Eye (tissue), 1 donor: ENCODE measurements around the gene DLG4.
"Not testable (repeated sequence)": the region's sequence is repeated elsewhere in the genome, so short reads cannot be mapped to it uniquely, and the experiment has no call there.

Source experiments
- DNase-seq: peaks from one replicate; pipeline ENCODE4 v3.0.0-alpha.2; 2015

The DLG4 gene

GRCh38 chr17:7179317-7180254, 40.0 kb downstream of the DLG4 start, which contains the start of gene ASGR1:
ASGR1 (minus strand) TSS chr17:7179370; CDS start chr17:7178563, 807 bp downstream.
- no peak for DNase-seq

- DNase-seq = no peak
These were observed 40.7 kb downstream of the DLG4 start for GRCh38 chr17:7178973-7179316.

DNA sequence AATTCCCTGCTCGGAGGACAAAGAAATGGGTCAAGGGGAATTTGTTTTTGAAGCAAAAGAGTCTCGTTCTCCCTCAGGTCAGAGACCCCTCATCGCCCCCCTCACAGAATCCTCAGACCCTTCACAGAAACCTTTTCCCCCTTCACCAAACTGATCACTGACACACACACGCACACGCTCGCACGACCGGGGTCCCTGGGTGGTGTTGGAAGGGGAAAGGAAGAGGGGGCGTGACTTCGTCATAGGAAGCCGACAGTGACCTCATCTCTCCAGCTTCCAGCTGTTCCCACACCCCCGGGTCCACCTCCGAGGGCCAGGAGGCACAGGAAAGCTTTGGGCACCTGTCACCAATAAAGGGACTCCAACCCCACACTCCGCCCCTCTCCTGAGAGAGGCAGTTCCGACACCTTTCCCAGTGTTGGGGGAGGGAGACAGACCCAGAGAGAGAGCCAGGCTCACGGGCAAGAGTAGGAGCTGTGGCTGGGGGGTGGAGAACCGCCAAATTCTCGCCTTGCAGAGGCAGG, 41.6 kb downstream of the DLG4 start:
- peak; percentile 83 for DNase-seq

DNA sequence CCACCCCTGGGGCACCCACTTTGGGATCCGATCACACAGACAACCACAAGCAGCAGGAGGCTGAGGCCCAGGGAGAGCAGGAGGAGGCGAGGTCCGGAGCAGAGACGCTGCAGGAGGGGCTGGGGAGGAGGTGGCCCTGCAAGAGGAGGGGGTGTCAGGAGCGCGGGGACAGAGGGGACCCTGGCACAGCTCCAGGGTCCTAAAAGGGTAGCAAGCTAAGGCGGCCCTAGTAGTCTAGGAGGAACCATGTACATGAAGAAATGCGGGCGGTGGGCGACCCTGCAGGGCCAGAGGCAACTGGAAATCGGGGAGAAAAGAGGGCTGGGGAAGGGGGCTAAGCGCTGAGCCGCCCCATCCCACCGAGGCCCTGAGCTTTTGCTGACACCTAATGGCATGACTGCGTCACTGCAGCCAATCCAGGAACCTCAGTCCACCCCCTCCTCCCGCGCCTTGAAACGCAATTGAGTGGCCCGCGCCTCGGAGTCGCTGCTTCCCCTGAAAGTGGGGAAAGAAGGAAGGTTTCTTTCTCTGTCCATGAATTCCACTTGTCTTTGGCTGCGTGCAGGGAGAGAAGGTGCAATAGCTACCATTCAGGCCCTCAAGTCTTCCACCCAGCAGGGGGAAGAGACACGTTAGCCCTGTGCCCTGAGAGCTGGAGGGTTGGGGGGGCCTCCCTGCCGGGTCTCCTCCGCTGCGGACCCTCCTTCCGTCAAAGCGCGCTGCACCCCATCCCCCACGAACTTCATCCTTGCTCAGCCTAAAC, 42.3 kb downstream of the DLG4 start:
- DNase-seq = peak; percentile 97

GRCh38 chr17:7176841-7177190, 42.8 kb downstream of the DLG4 start:
- DNase-seq = no peak

GRCh38 chr17:7176107-7176840, 43.4 kb downstream of the DLG4 start:
- peak; percentile 46 for DNase-seq

DNA sequence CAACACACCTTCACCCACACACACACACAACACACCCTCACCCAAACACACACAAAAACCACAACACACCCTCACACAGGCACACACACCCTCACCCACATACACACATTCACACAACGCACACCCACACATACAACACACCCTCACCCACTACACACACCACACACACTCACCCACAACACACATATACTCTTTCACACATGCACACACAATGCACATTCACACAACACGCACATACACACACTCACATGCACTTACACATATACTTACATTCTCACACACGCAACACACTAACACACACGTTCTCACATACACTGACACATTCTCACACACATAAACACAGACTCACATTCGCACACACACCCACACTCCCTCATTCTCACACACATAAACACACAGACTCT, 44.3 kb downstream of the DLG4 start:
- DNase-seq = no peak

DNA sequence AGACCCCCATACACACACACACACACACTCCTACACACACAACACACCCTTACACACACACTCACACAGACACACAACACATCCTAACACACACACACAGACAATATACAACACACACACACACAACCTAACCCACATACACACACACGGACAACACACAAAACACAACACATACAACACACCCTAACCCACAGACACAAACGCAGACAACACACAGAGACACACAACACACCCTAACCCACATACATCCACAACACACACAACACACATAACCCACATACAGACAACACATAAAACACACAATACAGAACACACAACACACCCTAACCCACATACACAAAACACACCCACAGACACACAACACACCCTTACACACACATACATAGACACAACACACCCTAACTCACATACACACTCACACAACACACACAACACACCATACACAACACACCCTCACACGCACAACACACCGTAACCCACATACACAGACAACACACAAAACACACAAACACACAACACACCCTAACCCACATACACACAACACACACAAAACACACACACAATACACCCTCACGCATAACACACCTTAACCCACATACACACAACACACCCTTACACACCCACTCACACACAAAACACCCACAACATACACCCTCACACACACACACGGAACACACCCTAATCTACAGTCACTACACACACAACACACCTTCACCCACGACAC, 44.9 kb downstream of the DLG4 start:
- DNase-seq = peak; percentile 30

DNA sequence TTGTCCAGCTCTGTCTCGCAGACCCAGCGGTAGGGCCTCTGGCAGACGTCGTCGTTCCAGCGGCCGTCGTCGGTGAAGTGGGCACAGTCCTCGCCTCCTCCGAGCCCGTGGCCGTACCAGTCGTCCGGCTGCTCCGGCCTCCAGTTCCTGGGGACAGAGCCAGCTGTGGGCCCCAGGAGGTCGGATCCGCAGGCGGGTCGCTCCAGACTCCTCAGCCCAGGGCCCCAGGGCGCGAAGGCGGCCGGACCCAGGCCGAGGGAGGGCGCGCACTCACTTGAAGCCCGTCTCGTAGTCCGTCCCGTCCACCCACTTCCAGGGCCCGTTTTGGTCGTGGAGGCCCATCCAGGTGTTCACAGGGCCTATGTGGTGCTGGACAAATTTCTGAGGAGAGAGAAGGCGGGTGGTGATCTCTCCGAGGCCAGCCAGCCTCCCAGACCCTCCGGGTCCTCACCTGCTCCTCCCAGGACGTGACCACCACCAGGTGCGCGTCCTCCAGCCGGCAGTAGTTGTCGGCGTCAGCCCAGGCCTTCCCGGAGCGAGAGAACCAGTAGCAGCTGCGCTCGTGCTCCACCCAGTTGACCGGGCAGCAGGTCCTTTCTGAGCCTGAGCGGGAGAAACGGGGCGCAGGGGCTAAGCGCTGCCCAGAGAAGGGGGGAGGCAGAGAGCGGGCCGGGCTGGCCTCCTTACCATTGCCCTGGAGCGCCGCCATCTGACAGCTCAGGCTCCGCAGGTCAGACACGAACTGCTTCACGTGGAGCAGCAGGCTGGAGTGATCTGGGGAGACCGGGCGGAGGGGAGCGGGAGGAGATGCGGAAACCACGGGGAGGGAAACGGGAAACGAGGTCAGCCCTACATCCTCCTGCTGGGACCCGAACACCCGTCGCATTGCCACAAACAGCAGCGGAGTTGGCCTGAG, 45.7 kb downstream of the DLG4 start:
- peak; percentile 88 for DNase-seq

DNA sequence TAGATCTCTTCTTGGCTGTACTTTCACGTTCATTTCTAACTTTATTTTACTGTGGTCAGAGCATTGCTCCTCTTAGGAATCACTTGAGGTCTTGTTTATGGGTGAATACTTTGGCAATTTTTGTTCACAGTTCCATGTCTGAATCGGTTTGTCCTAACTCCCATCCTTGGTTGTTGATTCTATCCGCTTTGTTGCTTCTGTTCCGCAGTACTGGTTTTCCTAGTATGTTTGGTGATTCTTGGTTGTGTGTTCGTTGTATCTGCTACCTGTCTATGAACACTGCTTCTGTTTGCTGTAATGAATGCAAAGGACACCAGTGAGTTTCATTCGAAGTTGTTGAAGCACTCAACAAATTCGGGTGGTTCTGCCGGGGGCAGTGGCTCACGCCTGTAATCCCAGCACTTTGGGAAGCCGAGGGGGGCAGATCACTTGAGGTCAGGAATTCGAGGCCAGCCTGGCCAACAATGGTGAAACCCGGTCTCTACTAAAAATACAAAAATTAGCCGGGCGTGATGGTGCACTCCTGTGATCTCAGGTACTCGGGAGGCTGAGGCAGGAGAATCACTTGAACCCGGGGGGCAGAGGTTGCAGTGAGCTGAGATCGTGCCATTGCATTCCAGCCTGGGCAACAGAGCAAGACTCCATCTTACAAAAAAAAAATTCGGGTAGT, 47.0 kb downstream of the DLG4 start:
- not testable (repeated sequence) for DNase-seq

- not testable (repeated sequence) for DNase-seq
These were observed 50.1 kb downstream of the DLG4 start for GRCh38 chr17:7169565-7169908.

- DNase-seq = not testable (repeated sequence)
These were observed 50.6 kb downstream of the DLG4 start for GRCh38 chr17:7168841-7169564.

GRCh38 chr17:7167832-7168231, 51.8 kb downstream of the DLG4 start:
- DNase-seq = no peak

DNA sequence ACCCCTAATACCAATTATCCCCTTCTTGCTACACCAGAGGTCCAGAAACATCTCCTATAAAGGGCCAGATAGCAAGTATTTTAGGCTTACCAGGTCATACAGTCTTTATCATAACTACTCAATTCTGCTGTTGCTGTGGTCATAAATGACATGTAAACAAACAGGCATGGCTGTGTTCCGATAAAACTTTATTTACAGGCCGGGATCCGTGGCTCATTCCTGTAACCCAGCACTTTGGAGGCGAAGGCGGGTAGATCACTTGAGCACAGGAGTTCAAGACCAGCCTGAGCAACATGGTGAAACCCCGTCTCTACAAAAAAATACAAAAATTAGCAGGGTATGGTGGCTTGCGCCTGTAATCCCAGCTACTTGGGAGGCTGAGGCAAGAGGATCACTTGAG, 52.8 kb downstream of the DLG4 start:
- no peak for DNase-seq

DNA sequence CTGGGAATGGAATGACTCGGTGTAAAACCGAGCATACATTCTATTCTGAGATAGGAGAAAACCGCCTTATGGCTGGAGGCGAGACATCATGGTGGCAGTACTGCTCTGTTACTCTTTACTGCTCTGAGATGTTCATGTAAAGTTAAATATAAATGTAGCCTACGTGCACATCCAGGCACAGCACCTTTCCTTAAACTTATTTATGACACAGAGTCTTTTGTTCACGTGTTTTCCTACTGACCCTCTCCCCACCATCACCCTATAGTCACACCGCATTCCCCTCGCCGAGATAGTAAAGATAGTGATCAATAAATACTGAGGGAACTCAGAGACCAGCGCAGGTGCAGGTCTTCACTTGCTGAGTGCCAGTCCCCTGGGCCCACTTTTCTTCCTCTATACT, 60.1 kb downstream of the DLG4 start:
- DNase-seq = not testable (repeated sequence)

DNA sequence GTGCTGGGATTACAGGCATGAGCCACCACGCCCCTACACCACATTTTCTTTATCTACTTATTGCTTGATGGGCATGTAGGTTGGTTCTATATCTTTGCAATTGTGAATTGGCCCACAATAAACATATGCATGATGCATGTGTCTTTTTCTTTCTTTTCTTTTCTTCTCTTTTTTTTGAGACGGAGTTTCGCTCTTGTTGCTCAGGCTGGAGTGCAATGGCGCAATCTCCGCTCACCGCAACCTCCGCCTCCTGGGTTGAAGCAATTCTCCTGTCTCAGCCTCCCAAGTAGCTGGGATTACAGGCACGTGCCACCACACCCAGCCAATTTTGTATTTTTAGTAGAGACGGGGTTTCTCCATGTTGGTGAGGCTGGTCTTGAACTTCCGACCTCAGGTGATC, 61.2 kb downstream of the DLG4 start:
- not testable (repeated sequence) for DNase-seq

DNA sequence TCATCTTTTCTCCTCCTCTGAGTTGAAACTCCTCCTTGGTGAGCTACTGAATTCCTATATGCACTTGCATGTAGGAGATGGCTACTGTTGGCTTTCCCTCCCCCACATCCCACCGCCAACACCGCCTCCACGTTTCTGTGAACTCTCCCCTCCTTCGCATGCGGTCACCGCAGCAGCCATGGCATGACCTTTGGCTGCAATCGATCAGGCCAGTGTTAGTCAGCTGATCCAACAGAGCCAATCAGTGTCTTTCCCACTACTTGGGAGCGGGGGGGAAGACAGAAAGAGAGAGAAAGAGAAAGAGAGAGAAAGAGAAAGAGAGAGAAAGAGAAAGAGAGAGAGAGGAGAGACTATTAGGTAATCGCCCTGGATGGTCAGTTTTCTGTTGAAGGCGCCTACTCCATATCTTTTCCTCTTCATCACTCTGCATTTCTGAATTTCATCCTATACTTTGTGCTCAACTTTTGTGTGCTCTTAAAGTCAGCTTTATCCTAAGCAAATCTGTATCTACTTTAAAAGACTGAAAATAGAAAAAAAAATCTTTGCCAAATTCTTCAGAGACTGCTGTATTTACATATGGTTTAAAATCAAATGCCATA, 63.2 kb downstream of the DLG4 start:
- no peak for DNase-seq

- DNase-seq = no peak
These were observed 71.9 kb downstream of the DLG4 start for GRCh38 chr17:7147772-7148171.

- DNase-seq = no peak
These were observed 73.5 kb downstream of the DLG4 start for GRCh38 chr17:7146115-7146514.

GRCh38 chr17:7144213-7144612, 75.4 kb downstream of the DLG4 start:
- DNase-seq = no peak
